Small intestine (tissue), 7 donors: Measurements from ENCODE around the gene SEMA6C. TPM values are rescaled to one million over a fixed set of nuclear protein-coding genes. Genes with fewer than 3 reads are reported as not detected.
"Not testable (repeated sequence)": the region's sequence is repeated elsewhere in the genome, so short reads cannot be mapped to it uniquely, and the experiment has no call there.

Experiments
- DNase-seq, 2 donors: peaks; one replicate each; pipeline versions ENCODE4 v3.0.0 to v3.0.0-alpha.2; 2013
- FAIRE-seq: peaks from 2 replicates; lab custom pipeline; 2012; peaks lifted over from hg19 to GRCh38; lab: Jason Lieb, UNC
- H3K27ac ChIP-seq, 3 donors: one replicate each; pipeline ENCODE4 v1.5.1; 2013; ENCODE audit warnings: low read length in 2 of 3, mild to moderate bottlenecking in 2 of 3, control low read depth in 1 of 3, inconsistent platforms in 1 of 3, low read depth in 1 of 3, moderate library complexity in 1 of 3
- H3K27me3 ChIP-seq, 3 donors: one replicate each; pipeline ENCODE4 v1.6.1; 2013; ENCODE audit warnings: low read length in 3 of 3, inconsistent platforms in 1 of 3; ENCODE audit not compliant: control insufficient read depth in 3 of 3, insufficient read depth in 3 of 3
- H3K36me3 ChIP-seq, 3 donors: one replicate each; pipeline ENCODE4 v1.6.1; 2013; ENCODE audit warnings: low read length in 3 of 3, inconsistent platforms in 1 of 3, low read depth in 1 of 3, mild to moderate bottlenecking in 1 of 3, moderate library complexity in 1 of 3; ENCODE audit not compliant: control insufficient read depth in 3 of 3, insufficient read depth in 2 of 3
- H3K4me1 ChIP-seq, 3 donors: one replicate each; pipeline ENCODE4 v1.6.1; 2013; ENCODE audit warnings: low read length in 2 of 3, inconsistent platforms in 1 of 3, low read depth in 1 of 3, mild to moderate bottlenecking in 1 of 3, moderate library complexity in 1 of 3; ENCODE audit not compliant: control insufficient read depth in 3 of 3, insufficient read depth in 2 of 3
- H3K4me3 ChIP-seq, 3 donors: one replicate each; pipeline ENCODE4 v1.5.1; 2013; ENCODE audit warnings: low read length in 3 of 3, control low read depth in 1 of 3, inconsistent platforms in 1 of 3, low read depth in 1 of 3, mild to moderate bottlenecking in 1 of 3, moderate library complexity in 1 of 3
- H3K9me3 ChIP-seq, 2 donors: one replicate each; pipeline ENCODE4 v1.6.1; 2013; ENCODE audit warnings: low read depth in 1 of 2, low read length in 1 of 2; ENCODE audit not compliant: control insufficient read depth in 2 of 2, insufficient read depth in 1 of 2
- WGBS, 3 donors: extraction: QIAGEN DNeasy Blood & Tissue Kit; methylation state at CpG; one replicate each; pipeline ENCODE4 v1.1.7; 2013; 5-methylcytosine and 5-hydroxymethylcytosine counted together
- polyA plus RNA-seq, 4 donors: library from polyadenylated mRNA; stranded (reverse) in 3 of 4; unstranded in 1 of 4; fragments of 200-250 nt in 3 of 4; fragments of 120-200 nt in 1 of 4; gene quantifications; one replicate each; pipeline versions ENCODE4 v1.2.1 to v1.2.3, GENCODE V29; 2013
- donor health status: healthy with polysubstance abuse.
- donor health status: control.
- donor health status: control.
- donor health status: Bipolar disorder and iron deficiency.
- donor health status: healthy.

SEMA6C gene
- polyA plus RNA-seq, 4 donors: 8.7 to 140 (median 46.9) TPM

GRCh38 chr1:151098126-151098525 lies 48.3 kb downstream of the SEMA6C start:
- no peaks in the 10 kb centered on the region for H3K9me3 ChIP-seq
- FAIRE-seq: no peak

GRCh38 chr1:151097426-151097825 lies 49.0 kb downstream of the SEMA6C start:
- FAIRE-seq, H3K4me1 ChIP-seq, H3K9me3 ChIP-seq, H3K4me3 ChIP-seq, H3K27ac ChIP-seq, H3K27me3 ChIP-seq: not testable (repeated sequence)
- 79 to 88% (median 87%) methylated on average over 6 of the region's 6 CpGs for WGBS, 3 donors
- peaks cover 0 to 19% (median 0%) of the 10 kb centered on the region in 3 donors for H3K36me3 ChIP-seq
- DNase-seq: peak in 1 of 2 donors; percentile 3

More at GRCh38 chr1:151098126-151098525, 48.3 kb downstream of the SEMA6C start:
- Histone ChIP-seq H3K27ac (no peak overlapping the region), H3K27me3 (no peaks in the 10 kb centered on the region), H3K36me3 (peaks cover 0 to 21% (median 0%) of the 10 kb centered on the region in 3 donors), H3K4me1 (no peaks in the 10 kb centered on the region), H3K4me3 (no peak overlapping the region)
- no peak for DNase-seq
- WGBS, 3 donors: 90 to 96% (median 96%) methylated on average over 1 of the region's 1 CpG

- H3K27me3 ChIP-seq: no peaks in the 10 kb centered on the region
- H3K9me3 ChIP-seq: no peaks in the 10 kb centered on the region
- H3K4me1 ChIP-seq: no peaks in the 10 kb centered on the region
- FAIRE-seq (no peak), DNase-seq (no peak)
- 76 to 79% (median 76%) methylated on average over 4 of the region's 4 CpGs for whole genome bisulfite sequencing, 3 donors
- H3K27ac ChIP-seq: no peak overlapping the region
- no peak overlapping the region for H3K4me3 ChIP-seq
- H3K36me3 ChIP-seq: peaks cover 0 to 10% (median 0%) of the 10 kb centered on the region in 3 donors
Measured at GRCh38 chr1:151085953-151086559, 60.4 kb downstream of the SEMA6C start.

Other genes starting within 250 kb of the SEMA6C start
- gene SETDB1, start 220.3 kb downstream of the SEMA6C start, polyA plus RNA-seq: 10 to 100 TPM; 12.7 to 56.1 (median 19.4) TPM
- gene CERS2, start 171.8 kb downstream of the SEMA6C start, polyA plus RNA-seq: 100 to 1,000 TPM; 111 to 366 (median 193) TPM
- 1 to 10 TPM in 1 of 4 donors, under 1 TPM in 2, not detected in 1; 0.43 to 5.8 (median 0.89) TPM for gene ANXA9, start 164.3 kb downstream of the SEMA6C start, polyA plus RNA-seq
- 10 to 100 TPM in 3 of 4 donors, 1 to 10 TPM in 1; 9.5 to 24.0 (median 16.8) TPM for gene MINDY1, start 139.7 kb downstream of the SEMA6C start, polyA plus RNA-seq
- gene PRUNE1, start 138.2 kb downstream of the SEMA6C start, polyA plus RNA-seq: 10 to 100 TPM; 15.1 to 31.6 (median 15.6) TPM
- gene BNIPL, start 110.0 kb downstream of the SEMA6C start, polyA plus RNA-seq: under 1 TPM; 0.27 to 0.89 (median 0.62) TPM
- gene C1orf56, start 98.9 kb downstream of the SEMA6C start, polyA plus RNA-seq: 1 to 10 TPM in 3 of 4 donors, under 1 TPM in 1; 0.67 to 7.3 (median 3.7) TPM
- gene CDC42SE1, start 87.0 kb downstream of the SEMA6C start, polyA plus RNA-seq: 10 to 100 TPM; 22.8 to 46.6 (median 32.4) TPM
- gene MLLT11, start 86.2 kb downstream of the SEMA6C start, polyA plus RNA-seq: 1 to 10 TPM in 2 of 4 donors, under 1 TPM in 2; 0.22 to 5.5 (median 2.4) TPM
- gene GABPB2, start 75.9 kb downstream of the SEMA6C start, polyA plus RNA-seq: 10 to 100 TPM in 1 of 4 donors, 1 to 10 TPM in 3; 1.1 to 12.6 (median 5.0) TPM
- gene TNFAIP8L2, start 10.0 kb upstream of the SEMA6C start, polyA plus RNA-seq: 10 to 100 TPM in 1 of 4 donors, 1 to 10 TPM in 3; 1.6 to 16.2 (median 4.8) TPM
- 1 to 10 TPM; 3.2 to 9.9 (median 6.2) TPM for gene LYSMD1, start 19.3 kb upstream of the SEMA6C start, polyA plus RNA-seq
- 10 to 100 TPM; 35.4 to 69.6 (median 47.4) TPM for gene SCNM1, start 19.5 kb upstream of the SEMA6C start, polyA plus RNA-seq
- 1 to 10 TPM in 1 of 4 donors, under 1 TPM in 2, not detected in 1; 0.19 to 1.9 (median 0.38) TPM for gene TMOD4, start 29.4 kb upstream of the SEMA6C start, polyA plus RNA-seq
- 10 to 100 TPM; 27.3 to 40.1 (median 32.0) TPM for gene VPS72, start 43.6 kb upstream of the SEMA6C start, polyA plus RNA-seq
- 10 to 100 TPM; 18.8 to 31.7 (median 31.4) TPM for gene PIP5K1A, start 51.9 kb upstream of the SEMA6C start, polyA plus RNA-seq
- 100 to 1,000 TPM; 112 to 182 (median 153) TPM for gene PSMD4, start 108.1 kb upstream of the SEMA6C start, polyA plus RNA-seq
- 10 to 100 TPM; 12.2 to 24.0 (median 12.9) TPM for gene ZNF687, start 135.7 kb upstream of the SEMA6C start, polyA plus RNA-seq
- gene PI4KB, start 180.8 kb upstream of the SEMA6C start, polyA plus RNA-seq: 10 to 100 TPM; 30.3 to 52.5 (median 33.8) TPM
- gene RFX5, start 200.6 kb upstream of the SEMA6C start, polyA plus RNA-seq: 10 to 100 TPM; 12.4 to 36.8 (median 25.8) TPM
- 100 to 1,000 TPM in 2 of 4 donors, 10 to 100 TPM in 2; 83.7 to 302 (median 132) TPM for gene SELENBP1, start 226.1 kb upstream of the SEMA6C start, polyA plus RNA-seq